ENCODE data around the gene RNF25. TPM values are rescaled to one million over a fixed set of nuclear protein-coding genes. Genes with fewer than 3 reads are reported as not detected.

RNF25 gene
- total and polyA plus RNA-seq, 4 experiments from 2014 or later, result 13.5 to 32.9 (median 25.7) TPM

- no peak overlapping the region for H3K4me3 ChIP-seq (ENCODE audit: low read length in 2 of 2)
- H3K27ac Mint-ChIP-seq, result peak overlapping the region in 1 of 7 donors; percentile 23
- H3K4me1 ChIP-seq (ENCODE audit: insufficient read depth, low read length), result peaks cover 6% of the 10 kb centered on the region
- no peak overlapping the region for H3K27ac ChIP-seq (ENCODE audit: low read depth, low read length)
- peaks cover 35 to 77% of the 10 kb centered on the region in 2 donors for H3K36me3 Mint-ChIP-seq
- no peaks in the 10 kb centered on the region for H3K27me3 Mint-ChIP-seq
- no peak for DNase-seq
- H3K9me3 Mint-ChIP-seq, result no peaks in the 10 kb centered on the region
- ChIA-PET CTCF (ENCODE audit: partially characterized antibody) (no interaction called here), POLR2A (ENCODE audit: partially characterized antibody) (no interaction called here)
- intact Hi-C loops (cut with micrococcal nuclease), result no loop called here
- no peaks in the 10 kb centered on the region for H3K9me3 ChIP-seq (ENCODE audit: control insufficient read depth in 1 of 2, low read length in 2 of 2)
- H3K4me1 Mint-ChIP-seq, result peaks cover 5 to 13% (median 11%) of the 10 kb centered on the region in 4 donors
- H3K4me3 Mint-ChIP-seq, result no peak overlapping the region
- peaks cover 81% of the 10 kb centered on the region for H3K36me3 ChIP-seq (ENCODE audit: insufficient read depth, low read length)
- no peaks in the 10 kb centered on the region for H3K27me3 ChIP-seq (ENCODE audit: insufficient read depth, low read length)
These were observed 26.7 kb downstream of the RNF25 start for GRCh38 chr2:218645126-218645525.

GRCh38 chr2:218644721-218645120 is 27.1 kb downstream of the RNF25 start:
- Histone ChIP-seq H3K4me3 (ENCODE audit: low read length in 2 of 2) (no peak overlapping the region), H3K36me3 (ENCODE audit: insufficient read depth, low read length) (peaks cover 80% of the 10 kb centered on the region), H3K4me1 (ENCODE audit: insufficient read depth, low read length) (peaks cover 6% of the 10 kb centered on the region), H3K27me3 (ENCODE audit: insufficient read depth, low read length) (no peaks in the 10 kb centered on the region), H3K9me3 (ENCODE audit: control insufficient read depth in 1 of 2, low read length in 2 of 2) (no peaks in the 10 kb centered on the region), H3K27ac (ENCODE audit: low read depth, low read length) (no peak overlapping the region)
- intact Hi-C loops (cut with micrococcal nuclease), result no loop called here
- no peaks in the 10 kb centered on the region for H3K27me3 Mint-ChIP-seq
- no peaks in the 10 kb centered on the region for H3K9me3 Mint-ChIP-seq
- POLR2A ChIA-PET (ENCODE audit: partially characterized antibody), result no interaction called here
- H3K4me1 Mint-ChIP-seq, result peaks cover 3 to 13% (median 11%) of the 10 kb centered on the region in 4 donors
- CTCF ChIA-PET (ENCODE audit: partially characterized antibody), result no interaction called here
- peak overlapping the region in 2 of 7 donors; percentile 10 to 32 for H3K27ac Mint-ChIP-seq
- peaks cover 35 to 75% of the 10 kb centered on the region in 2 donors for H3K36me3 Mint-ChIP-seq
- no peak overlapping the region for H3K4me3 Mint-ChIP-seq
- no peak for DNase-seq

- no peaks in the 10 kb centered on the region for H3K9me3 Mint-ChIP-seq
- ChIA-PET CTCF (ENCODE audit: partially characterized antibody) (interaction anchor here (1.3 kb wide), 1 partner anchor 15 kb away, joined by 3 read pairs; no protein-coding TSS in a partner anchor), POLR2A (ENCODE audit: partially characterized antibody) (interaction anchor here (0.5 kb wide), 1 partner anchor 9 kb away, joined by 3 read pairs; no protein-coding TSS in a partner anchor)
- Histone ChIP-seq H3K27ac (ENCODE audit: low read depth, low read length) (no peak overlapping the region), H3K27me3 (ENCODE audit: insufficient read depth, low read length) (no peaks in the 10 kb centered on the region), H3K4me1 (ENCODE audit: insufficient read depth, low read length) (peaks cover 6% of the 10 kb centered on the region), H3K4me3 (ENCODE audit: low read length in 2 of 2) (no peak overlapping the region), H3K9me3 (ENCODE audit: control insufficient read depth in 1 of 2, low read length in 2 of 2) (no peaks in the 10 kb centered on the region), H3K36me3 (ENCODE audit: insufficient read depth, low read length) (peaks cover 79% of the 10 kb centered on the region)
- intact Hi-C loops (cut with micrococcal nuclease), result no loop called here
- H3K27ac Mint-ChIP-seq, result no peak overlapping the region
- peaks cover 39 to 73% of the 10 kb centered on the region in 2 donors for H3K36me3 Mint-ChIP-seq
- DNase-seq, result no peak
- peaks cover 3 to 13% (median 11%) of the 10 kb centered on the region in 4 donors for H3K4me1 Mint-ChIP-seq
- H3K27me3 Mint-ChIP-seq, result no peaks in the 10 kb centered on the region
- no peak overlapping the region for H3K4me3 Mint-ChIP-seq
These were observed 28.0 kb downstream of the RNF25 start for GRCh38 chr2:218643751-218644310.

- POLR2A ChIA-PET (ENCODE audit: partially characterized antibody), result no interaction called here
- Mint-ChIP-seq H3K4me3 (no peak overlapping the region), H3K27ac (no peak overlapping the region), H3K36me3 (peaks cover 30 to 73% of the 10 kb centered on the region in 2 donors), H3K4me1 (peaks cover 0 to 5% (median 2%) of the 10 kb centered on the region in 4 donors), H3K9me3 (no peaks in the 10 kb centered on the region), H3K27me3 (no peaks in the 10 kb centered on the region)
- no peak overlapping the region for H3K27ac ChIP-seq (ENCODE audit: low read depth, low read length)
- peaks cover 79% of the 10 kb centered on the region for H3K36me3 ChIP-seq (ENCODE audit: insufficient read depth, low read length)
- H3K9me3 ChIP-seq (ENCODE audit: control insufficient read depth in 1 of 2, low read length in 2 of 2), result no peaks in the 10 kb centered on the region
- no peaks in the 10 kb centered on the region for H3K27me3 ChIP-seq (ENCODE audit: insufficient read depth, low read length)
- H3K4me1 ChIP-seq (ENCODE audit: insufficient read depth, low read length), result no peaks in the 10 kb centered on the region
- no peak overlapping the region for H3K4me3 ChIP-seq (ENCODE audit: low read length in 2 of 2)
- intact Hi-C loops (cut with micrococcal nuclease), result no loop called here
- CTCF ChIA-PET (ENCODE audit: partially characterized antibody), result interaction anchor here (1.3 kb wide), 1 partner anchor 16 kb away, joined by 3 read pairs; no protein-coding TSS in a partner anchor
- no peak for DNase-seq
These were observed 29.0 kb downstream of the RNF25 start for GRCh38 chr2:218642786-218643185.

- POLR2A ChIA-PET (ENCODE audit: partially characterized antibody), result no interaction called here
- Mint-ChIP-seq H3K27me3 (no peaks in the 10 kb centered on the region), H3K27ac (no peak overlapping the region), H3K4me3 (no peak overlapping the region), H3K9me3 (no peaks in the 10 kb centered on the region), H3K36me3 (peaks cover 32 to 74% of the 10 kb centered on the region in 2 donors), H3K4me1 (peaks cover 0 to 3% (median under 1%) of the 10 kb centered on the region in 4 donors)
- Histone ChIP-seq H3K27me3 (ENCODE audit: insufficient read depth, low read length) (no peaks in the 10 kb centered on the region), H3K4me3 (ENCODE audit: low read length in 2 of 2) (no peak overlapping the region), H3K36me3 (ENCODE audit: insufficient read depth, low read length) (peaks cover 79% of the 10 kb centered on the region), H3K4me1 (ENCODE audit: insufficient read depth, low read length) (no peaks in the 10 kb centered on the region), H3K27ac (ENCODE audit: low read depth, low read length) (no peak overlapping the region), H3K9me3 (ENCODE audit: control insufficient read depth in 1 of 2, low read length in 2 of 2) (no peaks in the 10 kb centered on the region)
- intact Hi-C loops (cut with micrococcal nuclease), result no loop called here
- CTCF ChIA-PET (ENCODE audit: partially characterized antibody), result no interaction called here
- DNase-seq, result no peak
These were observed 29.6 kb downstream of the RNF25 start for GRCh38 chr2:218642121-218642656.

GRCh38 chr2:218638372-218638771 is 33.4 kb downstream of the RNF25 start:
- Histone ChIP-seq H3K27me3 (ENCODE audit: insufficient read depth, low read length) (no peaks in the 10 kb centered on the region), H3K36me3 (ENCODE audit: insufficient read depth, low read length) (peaks cover 73% of the 10 kb centered on the region), H3K9me3 (ENCODE audit: control insufficient read depth in 1 of 2, low read length in 2 of 2) (no peaks in the 10 kb centered on the region), H3K4me3 (ENCODE audit: low read length in 2 of 2) (no peak overlapping the region), H3K27ac (ENCODE audit: low read depth, low read length) (no peak overlapping the region), H3K4me1 (ENCODE audit: insufficient read depth, low read length) (no peaks in the 10 kb centered on the region)
- no peaks in the 10 kb centered on the region for H3K27me3 Mint-ChIP-seq
- H3K4me1 Mint-ChIP-seq, result peaks cover 0 to 3% (median under 1%) of the 10 kb centered on the region in 4 donors
- H3K27ac Mint-ChIP-seq, result no peak overlapping the region
- DNase-seq, result no peak
- CTCF ChIA-PET (ENCODE audit: partially characterized antibody), result interaction anchor here (1.7 kb wide), 1 partner anchor 10 kb away, joined by 5 read pairs; no protein-coding TSS in a partner anchor
- no peak overlapping the region for H3K4me3 Mint-ChIP-seq
- intact Hi-C loops (cut with micrococcal nuclease), result no loop called here
- POLR2A ChIA-PET (ENCODE audit: partially characterized antibody), result no interaction called here
- H3K9me3 Mint-ChIP-seq, result no peaks in the 10 kb centered on the region
- H3K36me3 Mint-ChIP-seq, result peaks cover 39 to 78% of the 10 kb centered on the region in 2 donors

- Histone ChIP-seq H3K4me1 (ENCODE audit: insufficient read depth, low read length) (no peaks in the 10 kb centered on the region), H3K9me3 (ENCODE audit: control insufficient read depth in 1 of 2, low read length in 2 of 2) (no peaks in the 10 kb centered on the region), H3K27me3 (ENCODE audit: insufficient read depth, low read length) (no peaks in the 10 kb centered on the region), H3K4me3 (ENCODE audit: low read length in 2 of 2) (no peak overlapping the region), H3K27ac (ENCODE audit: low read depth, low read length) (no peak overlapping the region), H3K36me3 (ENCODE audit: insufficient read depth, low read length) (peaks cover 55% of the 10 kb centered on the region)
- H3K9me3 Mint-ChIP-seq, result no peaks in the 10 kb centered on the region
- no peaks in the 10 kb centered on the region for H3K27me3 Mint-ChIP-seq
- intact Hi-C loops (cut with micrococcal nuclease), result no loop called here
- ChIA-PET CTCF (ENCODE audit: partially characterized antibody) (no interaction called here), POLR2A (ENCODE audit: partially characterized antibody) (no interaction called here)
- peaks cover 35 to 71% of the 10 kb centered on the region in 2 donors for H3K36me3 Mint-ChIP-seq
- H3K4me3 Mint-ChIP-seq, result no peak overlapping the region
- no peak for DNase-seq
- peaks cover 0 to 3% (median under 1%) of the 10 kb centered on the region in 4 donors for H3K4me1 Mint-ChIP-seq
- H3K27ac Mint-ChIP-seq, result peak overlapping the region in 1 of 7 donors; percentile 31
These were observed 36.1 kb downstream of the RNF25 start for GRCh38 chr2:218635719-218636118.
